Upper lobe of left lung (tissue), 6 donors: Measurements from ENCODE around the gene RBMS1. TPM values are rescaled to one million over a fixed set of nuclear protein-coding genes. Genes with fewer than 3 reads are reported as not detected.
A peak's percentile ranks its signal among the peaks of the same experiment; 100 is the strongest.

Experiments used
- ATAC-seq, 2 donors: fragments of 200-7000 bp; cut with Tn5 transposase; one replicate each; pipeline ENCODE4 v1.9.1; 2022; ENCODE audit warnings: mild to moderate bottlenecking in 2 of 2, moderate library complexity in 2 of 2; ENCODE audit not compliant: low FRiP score in 2 of 2
- DNase-seq, 2 donors: peaks; one replicate each; pipeline ENCODE4 v3.0.0-alpha.2; 2019 to 2020
- H3K27ac ChIP-seq, 4 donors: fragments of 200-600 bp; sonication (generic); one replicate each; pipeline ENCODE4 v1.5.1; 2016 to 2019
- H3K27me3 ChIP-seq, 4 donors: fragments of 200-600 bp; sonication (generic); one replicate each; pipeline ENCODE4 v1.5.1; 2017 to 2019
- H3K36me3 ChIP-seq, 4 donors: fragments of 200-600 bp; sonication (generic); one replicate each; pipeline ENCODE4 v1.5.1; 2016 to 2019
- H3K4me1 ChIP-seq, 4 donors: fragments of 200-600 bp; sonication (generic); one replicate each; pipeline ENCODE4 v1.5.1; 2018 to 2019
- H3K4me3 ChIP-seq, 4 donors: fragments of 200-600 bp; sonication (generic); one replicate each; pipeline ENCODE4 v1.5.1; 2017 to 2019; ENCODE audit warnings: mild to moderate bottlenecking in 2 of 4, moderate library complexity in 1 of 4
- H3K9me3 ChIP-seq, 4 donors: fragments of 200-600 bp; sonication (generic); one replicate each; pipeline ENCODE4 v1.5.1; 2018 to 2019
- CTCF ChIP-seq, 6 experiments: fragments of 450-650 bp in 4 of 6; fragments of 200-600 bp in 2 of 6; sonication (generic) in 2 of 6; IDR thresholded peaks; one replicate each; pipeline ENCODE4 v1.5.1; 2016 to 2019; ENCODE audit warnings: antibody characterized with exemption in 6 of 6
- EP300 ChIP-seq, 4 donors: sonication (generic); formaldehyde crosslinking; IDR thresholded peaks; one replicate each; pipeline ENCODE4 v1.5.1; 2017; ENCODE audit warnings: antibody characterized with exemption in 4 of 4, control low read depth in 2 of 4
- POLR2A ChIP-seq, 4 donors: fragments of 450-650 bp; IDR thresholded peaks; one replicate each; pipeline ENCODE4 v1.5.1; 2016 to 2017; ENCODE audit warnings: antibody characterized with exemption in 4 of 4, mild to moderate bottlenecking in 2 of 4
- POLR2AphosphoS5 ChIP-seq, 2 donors: sonication (generic); formaldehyde crosslinking; IDR thresholded peaks; one replicate each; pipeline ENCODE4 v1.5.1; 2017; ENCODE audit warnings: antibody characterized with exemption in 2 of 2
- WGBS, 2 donors: methylation state at CpG; one replicate each; pipeline ENCODE4 v1.1.5; 2017 to 2018; 5-methylcytosine and 5-hydroxymethylcytosine counted together
- total RNA-seq, 6 donors: library from RNA; depleted of rRNA in 4 of 6; stranded (reverse); fragments of >200 nt in 4 of 6; gene quantifications; one replicate each; pipeline versions ENCODE4 v1.1.0 to v1.2.1, GENCODE V29; 2016 to 2021
- donor health status: DM: no; HTN: no; CAD: no; lungs with moderate emphysema.
- donor health status: DM: no; HTN: yes; CAD: no; lungs with severe emphysema.

Gene RBMS1
- total RNA-seq, 6 donors from 2014 or later = 81.3 to 125 (median 95.4) TPM

- no peaks in the 10 kb centered on the region for H3K27me3 ChIP-seq
- H3K36me3 ChIP-seq = peaks cover 12 to 88% (median 33%) of the 10 kb centered on the region in 4 donors
- peak overlapping the region in 2 of 4 donors; percentile 37 to 61 for H3K27ac ChIP-seq
- 78 to 85% methylated on average over 9 of the region's 9 CpGs for WGBS, 2 donors
- DNase-seq (no peak), ATAC-seq (peak in 1 of 2 donors; percentile 40)
- no peaks in the 10 kb centered on the region for H3K9me3 ChIP-seq
- TF ChIP-seq CTCF (IDR thresholded peaks at IDR 0.05) = no peak
- no peak for TF ChIP-seq POLR2A (IDR thresholded peaks at IDR 0.05)
- no peak for TF ChIP-seq POLR2AphosphoS5 (IDR thresholded peaks at IDR 0.05)
- no peak for TF ChIP-seq EP300 (IDR thresholded peaks at IDR 0.05)
- H3K4me3 ChIP-seq = no peak overlapping the region
- H3K4me1 ChIP-seq = peaks cover 19 to 33% (median 26%) of the 10 kb centered on the region in 4 donors
These were observed 215.3 kb downstream of the RBMS1 start for GRCh38 chr2:160278101-160278878.

GRCh38 chr2:160277151-160277550 lies 216.5 kb downstream of the RBMS1 start:
- no peak for DNase-seq
- H3K27ac ChIP-seq = peak overlapping the region in 1 of 4 donors; percentile 13
- H3K4me3 ChIP-seq = no peak overlapping the region
- H3K36me3 ChIP-seq = peaks cover 12 to 86% (median 35%) of the 10 kb centered on the region in 4 donors
- H3K9me3 ChIP-seq = no peaks in the 10 kb centered on the region
- WGBS, 2 donors = 95 to 96% methylated on average over 6 of the region's 6 CpGs
- H3K4me1 ChIP-seq = peaks cover 19 to 31% (median 22%) of the 10 kb centered on the region in 4 donors
- ATAC-seq = no peak
- no peak for TF ChIP-seq EP300 (IDR thresholded peaks at IDR 0.05)
- no peak for TF ChIP-seq POLR2AphosphoS5 (IDR thresholded peaks at IDR 0.05)
- no peak for TF ChIP-seq CTCF (IDR thresholded peaks at IDR 0.05)
- TF ChIP-seq POLR2A (IDR thresholded peaks at IDR 0.05) = no peak
- H3K27me3 ChIP-seq = no peaks in the 10 kb centered on the region

GRCh38 chr2:160275656-160276055 lies 218.0 kb downstream of the RBMS1 start:
- Histone ChIP-seq H3K27ac (peak overlapping the region; percentile 6 to 51 (median 26)), H3K9me3 (no peaks in the 10 kb centered on the region), H3K4me3 (no peak overlapping the region), H3K27me3 (no peaks in the 10 kb centered on the region), H3K4me1 (peaks cover 19 to 40% (median 29%) of the 10 kb centered on the region in 4 donors), H3K36me3 (peaks cover 12 to 76% (median 38%) of the 10 kb centered on the region in 4 donors)
- 62 to 65% methylated on average over 3 of the region's 3 CpGs for WGBS, 2 donors
- ATAC-seq (no peak), DNase-seq (no peak)
- no peak for TF ChIP-seq POLR2A (IDR thresholded peaks at IDR 0.05)

- Histone ChIP-seq H3K4me1 (peaks cover 18 to 56% (median 26%) of the 10 kb centered on the region in 4 donors), H3K9me3 (no peaks in the 10 kb centered on the region), H3K27me3 (no peaks in the 10 kb centered on the region), H3K27ac (peak overlapping the region; percentile 92 to 99 (median 93)), H3K36me3 (peaks cover 0 to 45% (median 21%) of the 10 kb centered on the region in 4 donors), H3K4me3 (peak overlapping the region in 3 of 4 donors; percentile 41 to 58 (median 52))
- DNase-seq (peak in 1 of 2 donors; percentile 61), ATAC-seq (peak; percentile 9 to 75)
- TF ChIP-seq EP300 (IDR thresholded peaks at IDR 0.05) = peak in 3 of 4 donors; percentile 14 to 28 (median 20)
- peak in 1 of 2 donors; percentile 37 for TF ChIP-seq POLR2AphosphoS5 (IDR thresholded peaks at IDR 0.05)
- TF ChIP-seq POLR2A (IDR thresholded peaks at IDR 0.05) = peak in 2 of 4 donors; percentile 39 to 58
- no peak for TF ChIP-seq CTCF (IDR thresholded peaks at IDR 0.05)
- 58 to 64% methylated on average over 21 of the region's 21 CpGs for WGBS, 2 donors
These were observed 222.2 kb downstream of the RBMS1 start for GRCh38 chr2:160271171-160272086.
